Breast epithelium (tissue), 3 donors: ENCODE results near the gene CCDC15.

ENCODE experiments used
- POLR2A ChIP-seq: fragments of 450-650 bp; IDR thresholded peaks from one replicate; pipeline ENCODE4 v1.6.1; 2016; ENCODE audit warnings: antibody characterized with exemption, mild to moderate bottlenecking, moderate library complexity
- POLR2AphosphoS5 ChIP-seq, 3 donors: sonication (generic); formaldehyde crosslinking; IDR thresholded peaks; one replicate each; pipeline ENCODE4 v1.6.1; 2017; ENCODE audit warnings: antibody characterized with exemption in 3 of 3
- TF ChIP-seq, protein P1 (sequence below), 3 donors: fragments of 450-650 bp; IDR thresholded peaks; one replicate each; pipeline ENCODE4 v1.5.1; 2016 to 2017; ENCODE audit warnings: antibody characterized with exemption in 3 of 3, mild to moderate bottlenecking in 3 of 3, moderate library complexity in 3 of 3

- TF ChIP-seq POLR2A (no peak), POLR2AphosphoS5 (IDR thresholded peaks at IDR 0.05) (no peak)
- TF ChIP-seq, protein P1, sequence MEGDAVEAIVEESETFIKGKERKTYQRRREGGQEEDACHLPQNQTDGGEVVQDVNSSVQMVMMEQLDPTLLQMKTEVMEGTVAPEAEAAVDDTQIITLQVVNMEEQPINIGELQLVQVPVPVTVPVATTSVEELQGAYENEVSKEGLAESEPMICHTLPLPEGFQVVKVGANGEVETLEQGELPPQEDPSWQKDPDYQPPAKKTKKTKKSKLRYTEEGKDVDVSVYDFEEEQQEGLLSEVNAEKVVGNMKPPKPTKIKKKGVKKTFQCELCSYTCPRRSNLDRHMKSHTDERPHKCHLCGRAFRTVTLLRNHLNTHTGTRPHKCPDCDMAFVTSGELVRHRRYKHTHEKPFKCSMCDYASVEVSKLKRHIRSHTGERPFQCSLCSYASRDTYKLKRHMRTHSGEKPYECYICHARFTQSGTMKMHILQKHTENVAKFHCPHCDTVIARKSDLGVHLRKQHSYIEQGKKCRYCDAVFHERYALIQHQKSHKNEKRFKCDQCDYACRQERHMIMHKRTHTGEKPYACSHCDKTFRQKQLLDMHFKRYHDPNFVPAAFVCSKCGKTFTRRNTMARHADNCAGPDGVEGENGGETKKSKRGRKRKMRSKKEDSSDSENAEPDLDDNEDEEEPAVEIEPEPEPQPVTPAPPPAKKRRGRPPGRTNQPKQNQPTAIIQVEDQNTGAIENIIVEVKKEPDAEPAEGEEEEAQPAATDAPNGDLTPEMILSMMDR (IDR thresholded peaks at IDR 0.05): no peak
Observed at GRCh38 chr11:124923296-124923695, 30.7 kb upstream of the CCDC15 start.
